Hepatocyte (in vitro differentiated cells): ENCODE data around the gene CORO1C.

Experiments
- CTCF ChIP-seq: fragments of 200-600 bp; sonication (generic); IDR thresholded peaks from 2 replicates; pipeline ENCODE4 v1.5.1; 2016; ENCODE audit warnings: antibody characterized with exemption, mild to moderate bottlenecking; ENCODE audit not compliant: poor library complexity
- EZH2 ChIP-seq: fragments of 200-600 bp; sonication (generic); IDR thresholded peaks from 2 replicates; pipeline ENCODE4 v1.6.1; 2016; ENCODE audit warnings: antibody characterized with exemption, mild to moderate bottlenecking, borderline replicate concordance
- EZH2phosphoT487 ChIP-seq: fragments of 200-600 bp; sonication (generic); IDR thresholded peaks from one replicate; pipeline ENCODE4 v1.6.1; 2018; ENCODE audit warnings: antibody characterized with exemption, mild to moderate bottlenecking, low read depth, moderate library complexity; ENCODE audit not compliant: unreplicated experiment, severe bottlenecking

- TF ChIP-seq CTCF (no peak), EZH2 (no peak), EZH2phosphoT487 (no peak)
Observed at GRCh38 chr12:108642899-108643654, 88.2 kb downstream of the CORO1C start.
